Suprapubic skin (tissue), 3 donors: ENCODE results near the gene FAM216B.

Source experiments
- CTCF ChIP-seq, 2 donors: fragments of 200-600 bp in 1 of 2; fragments of 450-650 bp in 1 of 2; sonication (generic) in 1 of 2; IDR thresholded peaks; one replicate each; pipeline ENCODE4 v1.5.1; 2016 to 2019; ENCODE audit warnings: antibody characterized with exemption in 2 of 2, mild to moderate bottlenecking in 1 of 2, moderate library complexity in 1 of 2
- EP300 ChIP-seq: sonication (generic); formaldehyde crosslinking; IDR thresholded peaks from one replicate; pipeline ENCODE4 v1.6.1; 2017; ENCODE audit warnings: antibody characterized with exemption
- POLR2A ChIP-seq, 2 donors: fragments of 450-650 bp; IDR thresholded peaks; one replicate each; pipeline ENCODE4 v1.6.1; 2017; ENCODE audit warnings: antibody characterized with exemption in 2 of 2, mild to moderate bottlenecking in 2 of 2, moderate library complexity in 2 of 2

- TF ChIP-seq CTCF (IDR thresholded peaks at IDR 0.05) (no peak), POLR2A (IDR thresholded peaks at IDR 0.05) (no peak), EP300 (no peak)
These were observed 40.1 kb downstream of the FAM216B start for GRCh38 chr13:42821437-42821836.
